Activated CD4-positive, alpha-beta T cell treated with anti-CD3 and anti-CD28 coated beads, Interleukin-10, Interleukin-2, amounts not matched to agents 100 ng/mL and 50 ng/mL, durations not matched to agents 16 hours and 8 hours (primary cell): ENCODE results near the gene GRPR.
A peak's percentile ranks its signal among the peaks of the same experiment; 100 is the strongest.

Experiments used
- DNase-seq: peaks from one replicate; pipeline ENCODE4 v3.0.0-alpha.2; 2020

The GRPR gene

GRCh38 chrX:16123222-16123786, at the start of gene GRPR:
TSS of gene GRPR (plus strand) at chrX:16123565. CDS start at chrX:16123954, 389 bp downstream.
- peak; percentile 73 for DNase-seq

- DNase-seq = no peak
Measured at GRCh38 chrX:16075087-16075486, 48.3 kb upstream of the GRPR start.

GRCh38 chrX:16076834-16077233, 46.5 kb upstream of the GRPR start:
- no peak for DNase-seq

- no peak for DNase-seq
Measured at GRCh38 chrX:16077811-16078210, 45.6 kb upstream of the GRPR start.

- no peak for DNase-seq
Measured at GRCh38 chrX:16081357-16081756, 42.0 kb upstream of the GRPR start.

GRCh38 chrX:16082470-16083085, 40.8 kb upstream of the GRPR start:
- DNase-seq = no peak

- DNase-seq = no peak
Measured at GRCh38 chrX:16087076-16087475, 36.3 kb upstream of the GRPR start.

- no peak for DNase-seq
Measured at GRCh38 chrX:16089086-16089485, 34.3 kb upstream of the GRPR start.

- DNase-seq = no peak
Measured at GRCh38 chrX:16096141-16096540, 27.2 kb upstream of the GRPR start.

- DNase-seq = no peak
Measured at GRCh38 chrX:16100673-16101072, 22.7 kb upstream of the GRPR start.

- DNase-seq = no peak
Measured at GRCh38 chrX:16101581-16101980, 21.8 kb upstream of the GRPR start.

GRCh38 chrX:16103625-16104024, 19.7 kb upstream of the GRPR start:
- no peak for DNase-seq

GRCh38 chrX:16112428-16112827, 10.9 kb upstream of the GRPR start:
- no peak for DNase-seq

- DNase-seq = no peak
Measured at GRCh38 chrX:16113978-16114565, 9.3 kb upstream of the GRPR start.

GRCh38 chrX:16114611-16115010, 8.8 kb upstream of the GRPR start:
- DNase-seq = no peak

- DNase-seq = peak; percentile 61
Measured at GRCh38 chrX:16119353-16120220, 3.8 kb upstream of the GRPR start.

GRCh38 chrX:16120431-16120830, 2.9 kb upstream of the GRPR start:
- DNase-seq = peak; percentile 15

GRCh38 chrX:16124201-16124600, 836 bp downstream of the GRPR start:
- no peak for DNase-seq

- no peak for DNase-seq
Measured at GRCh38 chrX:16125520-16126149, 2.3 kb downstream of the GRPR start.

- DNase-seq = no peak
Measured at GRCh38 chrX:16130707-16131106, 7.3 kb downstream of the GRPR start.

GRCh38 chrX:16134936-16135335, 11.6 kb downstream of the GRPR start:
- DNase-seq = no peak

- no peak for DNase-seq
Measured at GRCh38 chrX:16136080-16136479, 12.7 kb downstream of the GRPR start.

- DNase-seq = no peak
Measured at GRCh38 chrX:16137416-16138107, 14.2 kb downstream of the GRPR start.
